C4-2B (cell line): ENCODE results near the gene RAF1.
"Not testable (repeated sequence)": the region's sequence is repeated elsewhere in the genome, so short reads cannot be mapped to it uniquely, and the experiment has no call there.

ENCODE experiments used
- H3K27ac ChIP-seq: fragments of 450-650 bp; 2 replicates; pipeline ENCODE4 v1.5.1; 2017
- ZFX ChIP-seq: fragments of 450-650 bp; IDR thresholded peaks from 2 replicates; pipeline ENCODE4 v1.6.1; 2017
- TF ChIP-seq, protein P1 (sequence below): fragments of 450-650 bp; conservative IDR thresholded peaks from 2 replicates; pipeline ENCODE4 v1.5.1; 2017; ENCODE audit warnings: mild to moderate bottlenecking

RAF1 gene

DNA sequence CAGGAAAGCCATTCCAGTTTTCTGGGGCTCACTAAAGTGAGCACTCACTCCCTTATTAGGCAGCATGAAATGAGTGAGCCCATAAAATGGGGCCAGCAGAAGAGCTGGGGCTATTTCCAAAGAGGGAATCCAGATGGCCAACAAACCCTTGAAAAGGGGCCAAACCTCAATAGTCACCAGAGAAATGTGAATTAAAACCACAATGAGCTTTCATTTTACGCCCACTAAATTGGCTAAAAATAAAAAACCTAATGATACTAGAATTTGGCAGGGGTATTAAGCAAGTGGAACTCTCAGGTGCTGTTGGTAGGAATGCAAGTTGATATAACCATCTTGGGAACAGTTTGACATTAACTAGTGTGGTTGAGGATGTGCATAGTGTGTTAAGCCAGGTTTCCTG, 42.1 kb upstream of the RAF1 start:
- H3K27ac ChIP-seq: no peak overlapping the region
- TF ChIP-seq, protein P1, sequence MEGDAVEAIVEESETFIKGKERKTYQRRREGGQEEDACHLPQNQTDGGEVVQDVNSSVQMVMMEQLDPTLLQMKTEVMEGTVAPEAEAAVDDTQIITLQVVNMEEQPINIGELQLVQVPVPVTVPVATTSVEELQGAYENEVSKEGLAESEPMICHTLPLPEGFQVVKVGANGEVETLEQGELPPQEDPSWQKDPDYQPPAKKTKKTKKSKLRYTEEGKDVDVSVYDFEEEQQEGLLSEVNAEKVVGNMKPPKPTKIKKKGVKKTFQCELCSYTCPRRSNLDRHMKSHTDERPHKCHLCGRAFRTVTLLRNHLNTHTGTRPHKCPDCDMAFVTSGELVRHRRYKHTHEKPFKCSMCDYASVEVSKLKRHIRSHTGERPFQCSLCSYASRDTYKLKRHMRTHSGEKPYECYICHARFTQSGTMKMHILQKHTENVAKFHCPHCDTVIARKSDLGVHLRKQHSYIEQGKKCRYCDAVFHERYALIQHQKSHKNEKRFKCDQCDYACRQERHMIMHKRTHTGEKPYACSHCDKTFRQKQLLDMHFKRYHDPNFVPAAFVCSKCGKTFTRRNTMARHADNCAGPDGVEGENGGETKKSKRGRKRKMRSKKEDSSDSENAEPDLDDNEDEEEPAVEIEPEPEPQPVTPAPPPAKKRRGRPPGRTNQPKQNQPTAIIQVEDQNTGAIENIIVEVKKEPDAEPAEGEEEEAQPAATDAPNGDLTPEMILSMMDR: no peak
- TF ChIP-seq ZFX: no peak

DNA sequence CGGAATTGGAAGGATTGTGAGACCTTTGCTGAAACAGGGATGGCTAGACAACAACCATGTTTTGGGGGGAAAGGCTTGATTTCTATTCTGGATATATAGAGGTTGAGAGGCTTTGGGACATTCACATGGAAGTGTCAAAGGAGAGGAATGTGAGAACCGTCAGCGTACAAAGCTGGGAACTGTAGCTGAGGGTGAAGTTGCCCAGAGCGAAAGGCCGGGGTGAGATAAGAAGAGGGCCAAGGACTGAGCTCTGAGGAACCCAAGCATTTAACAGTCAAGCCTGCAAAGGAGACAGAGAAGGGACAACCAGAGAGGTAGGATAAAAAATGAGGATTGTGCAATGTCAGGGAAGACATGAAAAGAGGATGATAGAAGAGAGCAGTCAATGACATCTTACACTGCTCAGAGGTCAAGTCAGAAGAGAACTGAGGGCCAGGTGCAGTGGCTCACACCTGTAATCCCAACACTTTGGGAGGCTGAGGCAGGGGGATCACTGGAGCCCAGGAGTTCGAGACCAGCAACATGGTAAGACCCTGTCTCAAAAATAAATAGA, 41.5 kb upstream of the RAF1 start:
- TF ChIP-seq, protein P1: no peak
- no peak for TF ChIP-seq ZFX
- no peak overlapping the region for H3K27ac ChIP-seq

DNA sequence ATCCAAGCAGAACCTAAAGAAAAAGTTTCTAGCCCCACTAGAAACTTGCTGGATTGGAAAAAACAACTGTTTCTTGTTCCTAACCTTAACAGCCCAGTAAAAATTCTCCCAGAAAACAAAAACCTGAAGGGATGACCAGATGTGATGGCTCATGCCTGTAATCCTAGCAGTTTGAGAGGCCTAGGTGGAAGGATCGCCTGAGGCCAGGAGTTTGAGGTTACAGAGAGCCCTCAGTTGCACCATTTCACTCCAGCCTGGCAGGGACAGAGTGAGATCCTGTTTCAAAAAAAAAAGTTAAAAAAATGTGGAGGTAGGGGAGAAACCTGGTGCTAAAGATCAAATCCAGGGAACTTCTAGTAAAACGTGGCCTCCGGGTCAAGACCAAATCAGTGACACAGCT, 38.6 kb upstream of the RAF1 start:
- H3K27ac ChIP-seq: no peak overlapping the region

DNA sequence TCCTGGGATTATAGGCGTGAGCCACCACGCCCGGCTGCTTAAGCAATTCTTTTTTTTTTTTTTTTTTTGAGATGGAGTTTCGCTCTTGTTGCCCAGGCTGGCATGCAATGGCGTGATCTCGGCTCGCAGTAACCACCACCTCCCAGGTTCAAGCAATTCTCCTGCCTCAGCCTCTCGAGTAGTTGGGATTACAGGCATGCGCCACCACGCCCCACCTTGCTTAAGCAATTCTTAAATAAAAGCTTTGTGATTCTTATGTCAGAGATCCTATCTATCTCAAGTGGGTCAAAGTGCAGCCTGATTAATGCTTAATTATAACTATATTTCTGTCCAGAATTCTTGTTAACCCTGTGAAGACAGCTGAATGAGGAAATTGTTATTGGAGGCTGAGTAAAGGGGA, 37.7 kb upstream of the RAF1 start:
- H3K27ac ChIP-seq: not testable (repeated sequence)

More for the DNA sequence above, 38.6 kb upstream of the RAF1 start:
- TF ChIP-seq, protein P1: no peak
- no peak for TF ChIP-seq ZFX

DNA sequence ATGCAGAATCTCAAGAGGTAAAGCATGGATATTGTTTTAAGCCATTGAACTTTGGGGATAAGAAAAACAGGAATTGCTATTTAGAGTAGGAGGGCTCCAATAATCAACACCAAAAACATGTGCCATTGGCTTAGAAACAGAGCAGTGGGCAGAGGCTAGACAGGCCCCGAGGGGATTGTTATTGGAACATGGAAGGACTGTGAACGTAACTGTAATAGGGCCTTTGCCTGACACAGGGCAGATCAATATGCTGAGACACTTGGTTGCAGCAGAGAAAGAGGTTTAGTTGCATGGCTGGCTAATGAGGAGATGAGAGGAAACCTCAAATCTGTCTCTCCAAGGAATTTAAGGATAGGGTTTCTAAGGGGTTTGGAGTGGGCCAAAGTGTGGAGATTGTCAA, 36.9 kb upstream of the RAF1 start:
- TF ChIP-seq, protein P1: no peak
- no peak for TF ChIP-seq ZFX
- no peak overlapping the region for H3K27ac ChIP-seq

DNA sequence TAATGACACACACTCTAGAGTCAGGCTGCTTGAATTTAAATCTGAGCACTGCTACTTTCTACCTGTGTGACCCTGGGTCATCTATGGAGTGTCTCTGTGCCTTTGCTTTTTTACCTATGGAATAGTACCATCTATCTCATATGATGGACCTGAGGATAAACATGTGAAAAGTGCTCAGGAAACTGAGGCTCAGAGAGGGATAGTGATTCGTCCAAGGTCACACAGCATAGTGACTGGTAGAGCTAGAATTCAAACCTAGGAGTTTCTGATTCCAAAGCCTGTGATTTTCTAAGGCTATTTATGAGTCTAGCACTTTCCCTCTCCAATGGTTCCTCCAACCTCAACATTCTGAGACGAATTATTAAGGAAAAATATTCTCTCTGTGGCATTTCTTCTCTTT, 32.0 kb upstream of the RAF1 start:
- no peak for TF ChIP-seq ZFX
- TF ChIP-seq, protein P1: no peak
- H3K27ac ChIP-seq: no peak overlapping the region

DNA sequence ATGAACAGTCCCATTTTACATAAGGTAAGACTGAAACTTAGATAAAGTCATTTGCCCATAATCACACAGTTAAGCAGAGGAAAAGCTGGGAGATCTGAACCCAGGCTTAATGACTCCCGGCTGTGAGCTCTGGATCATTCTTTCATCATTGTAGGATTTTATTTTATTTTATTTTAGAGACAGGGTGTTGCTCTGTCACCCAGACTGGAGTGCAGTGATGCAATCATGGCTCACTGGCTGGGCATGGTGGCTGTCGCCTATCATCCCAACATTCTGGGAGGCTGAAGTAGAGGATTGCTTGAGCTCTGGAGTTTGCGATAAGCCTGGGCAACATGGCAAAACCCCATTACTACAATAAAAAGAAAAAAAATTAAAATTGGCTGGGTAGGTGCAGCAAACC, 31.2 kb upstream of the RAF1 start:
- TF ChIP-seq, protein P1: no peak
- TF ChIP-seq ZFX: no peak
- no peak overlapping the region for H3K27ac ChIP-seq

DNA sequence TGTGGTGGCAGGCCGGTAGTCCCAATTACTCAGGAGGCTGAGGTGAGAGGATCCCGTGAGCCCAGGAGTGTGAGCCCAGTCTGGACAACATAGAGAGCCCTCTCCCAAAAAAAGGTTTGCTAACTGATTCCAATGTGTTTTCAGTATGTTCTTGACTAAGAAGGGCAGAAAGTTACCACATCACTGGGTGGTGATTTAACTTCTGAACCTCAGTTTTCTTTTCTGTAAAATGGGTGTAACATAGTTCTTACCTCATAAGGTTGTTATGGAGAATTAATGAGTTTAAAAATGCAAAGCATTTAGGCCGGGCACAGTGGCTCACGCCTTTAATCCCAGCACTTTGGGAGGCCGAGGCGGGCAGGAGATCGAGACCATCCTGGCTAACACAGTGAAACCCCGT, 28.5 kb upstream of the RAF1 start:
- H3K27ac ChIP-seq: no peak overlapping the region
- TF ChIP-seq ZFX: no peak
- TF ChIP-seq, protein P1: no peak
